Measurements from ENCODE around the gene DEFB131B.
"Not testable (repeated sequence)": the region's sequence is repeated elsewhere in the genome, so short reads cannot be mapped to it uniquely, and the experiment has no call there.

DEFB131B gene, protein sequence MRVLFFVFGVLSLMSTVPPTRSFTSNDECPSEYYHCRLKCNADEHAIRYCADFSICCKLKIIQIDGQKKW

DNA sequence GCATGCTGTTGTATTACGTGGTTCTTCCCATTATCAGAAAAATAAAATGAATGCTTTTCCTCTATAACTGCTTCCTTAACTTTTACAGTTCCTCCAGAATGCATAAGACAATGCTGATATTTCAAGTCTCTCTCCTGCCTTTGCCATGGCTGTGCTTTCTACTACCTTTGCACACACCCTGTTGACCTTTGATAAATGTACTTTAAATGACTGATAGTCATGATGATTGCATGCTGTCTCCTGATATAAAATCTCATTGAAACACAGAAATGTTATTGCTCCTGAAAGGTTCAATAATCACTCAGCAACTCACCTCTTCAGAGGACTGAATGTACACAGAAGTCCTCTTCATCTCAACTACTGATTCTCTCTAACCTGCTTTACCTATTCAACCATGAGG, at the start of gene DEFB131B:
TSS of gene DEFB131B (plus strand) at position 395 of the 400 bp plus-strand sequence. CDS start at position 395, 0 bp downstream.
- not testable (repeated sequence) for DNase-seq (ENCODE audit: low read depth)

DNA sequence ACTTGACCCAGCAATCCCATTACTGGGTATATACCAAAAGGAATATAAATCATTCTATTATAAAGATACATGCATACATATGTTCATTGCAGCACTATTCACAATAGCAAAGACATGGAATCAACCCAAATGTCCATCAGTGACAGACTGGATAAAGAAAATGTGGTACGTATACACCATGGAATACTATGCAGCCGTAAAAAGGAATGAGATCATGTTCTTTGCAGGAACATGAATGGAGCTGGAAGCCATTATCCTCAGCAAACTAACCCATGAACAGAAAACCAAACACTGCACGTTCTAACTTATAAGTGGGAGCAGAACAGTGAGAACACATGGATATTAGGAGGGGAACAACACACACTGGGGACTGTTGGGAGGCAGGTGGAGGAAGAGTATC, 49.0 kb upstream of the DEFB131B start:
- DNase-seq (ENCODE audit: low read depth): not testable (repeated sequence)

DNA sequence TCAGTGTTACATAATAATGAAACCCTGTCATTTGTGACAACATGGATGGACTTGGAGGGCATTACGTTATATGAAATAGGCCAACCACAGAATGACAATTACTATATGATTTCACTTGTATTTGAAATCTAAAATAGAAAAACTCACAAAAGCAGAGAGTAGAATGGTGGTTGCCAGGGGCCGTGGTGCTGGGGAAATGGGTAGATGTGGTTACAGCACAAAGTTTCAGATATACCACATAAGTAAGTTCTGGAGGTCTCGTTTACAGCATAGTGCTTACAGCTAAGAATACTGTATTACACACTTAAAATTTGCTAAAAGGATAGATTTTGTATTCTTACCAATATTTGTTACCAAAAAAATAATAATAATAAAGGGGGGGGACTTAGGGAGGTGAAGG, 48.6 kb upstream of the DEFB131B start:
- DNase-seq (ENCODE audit: low read depth): not testable (repeated sequence)

DNA sequence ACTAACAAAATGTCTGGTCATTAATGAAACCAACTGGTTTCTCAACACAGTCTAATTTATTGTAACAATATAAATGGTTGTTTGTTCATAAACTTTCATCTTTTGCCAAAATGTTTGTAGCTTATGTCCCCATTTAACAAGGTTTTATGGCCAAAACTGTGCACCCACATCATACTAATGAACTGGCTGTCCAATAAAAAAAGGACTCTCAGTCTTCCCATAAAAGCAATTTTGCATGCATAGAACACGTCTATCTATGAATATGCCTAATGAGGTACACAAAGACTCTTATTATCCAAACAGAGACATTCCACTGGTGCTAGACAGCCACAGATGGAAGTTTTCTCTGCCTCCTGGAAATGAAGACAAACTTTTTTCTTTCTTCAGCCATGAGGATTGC, 45.4 kb upstream of the DEFB131B start, which contains the start of gene DEFB108B:
TSS of gene DEFB108B (plus strand) at position 390 of the 400 bp plus-strand sequence. CDS start at position 390, 0 bp downstream.
- DNase-seq (ENCODE audit: low read depth): not testable (repeated sequence)

DNA sequence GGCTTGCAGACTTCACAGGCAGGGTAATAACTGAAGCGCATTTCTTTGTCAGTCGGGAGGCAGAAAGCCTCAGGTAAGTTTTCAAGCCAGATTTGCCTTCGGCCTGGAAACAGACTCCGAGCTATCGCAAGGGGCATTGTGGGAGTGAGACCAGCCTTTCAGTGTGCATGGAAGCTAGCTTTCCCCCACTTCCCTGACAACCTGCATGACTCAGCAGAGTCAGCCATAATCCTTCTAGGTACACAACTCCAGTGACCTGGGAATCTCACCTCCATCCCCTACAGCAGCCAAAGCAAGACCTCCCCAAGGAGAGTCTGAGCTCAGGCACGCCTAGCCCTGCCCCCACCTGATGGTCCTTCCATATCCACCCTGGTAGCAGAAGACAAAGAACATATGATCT, 35.5 kb upstream of the DEFB131B start:
- DNase-seq (ENCODE audit: low read depth): not testable (repeated sequence)

DNA sequence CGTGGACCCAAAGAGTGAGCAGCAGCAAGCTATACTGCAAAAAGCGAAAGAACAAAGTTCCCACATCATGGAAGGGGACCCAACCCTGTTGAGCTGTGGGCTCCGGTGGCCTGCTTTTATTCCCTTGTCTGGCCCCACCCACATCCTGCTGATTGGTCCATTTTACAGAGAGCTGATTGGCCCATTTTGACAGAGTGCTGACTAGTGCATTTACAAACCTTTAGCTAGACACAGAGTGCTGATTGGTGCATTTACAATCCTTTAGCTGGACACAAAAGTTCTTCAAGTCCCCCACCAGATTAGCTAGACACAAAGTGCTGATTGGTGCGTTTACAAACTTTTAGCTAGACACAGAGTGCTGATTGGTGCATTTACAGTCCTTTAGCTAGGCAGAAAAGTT, 34.9 kb upstream of the DEFB131B start:
- not testable (repeated sequence) for DNase-seq (ENCODE audit: low read depth)

DNA sequence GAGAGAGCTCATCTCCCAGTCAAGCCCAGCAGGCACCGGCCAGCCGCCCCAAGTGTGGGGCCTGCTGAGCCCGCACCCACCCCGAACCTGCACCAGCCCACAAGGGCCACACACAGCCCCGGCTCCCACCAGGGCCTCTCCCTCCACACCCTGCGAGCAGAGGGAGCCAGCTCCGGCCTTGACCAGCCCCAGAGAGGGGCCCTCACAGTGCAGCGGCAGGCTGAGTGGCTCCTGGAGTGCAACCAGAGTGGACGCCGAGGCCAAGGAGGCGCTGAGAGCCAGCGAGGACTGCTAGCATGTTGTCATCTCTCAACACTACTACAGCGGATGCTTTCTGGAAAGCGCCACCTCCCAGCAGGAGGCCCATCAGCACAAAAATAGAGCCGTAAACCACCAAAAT, 34.4 kb upstream of the DEFB131B start:
- no peak for DNase-seq (ENCODE audit: low read depth)

DNA sequence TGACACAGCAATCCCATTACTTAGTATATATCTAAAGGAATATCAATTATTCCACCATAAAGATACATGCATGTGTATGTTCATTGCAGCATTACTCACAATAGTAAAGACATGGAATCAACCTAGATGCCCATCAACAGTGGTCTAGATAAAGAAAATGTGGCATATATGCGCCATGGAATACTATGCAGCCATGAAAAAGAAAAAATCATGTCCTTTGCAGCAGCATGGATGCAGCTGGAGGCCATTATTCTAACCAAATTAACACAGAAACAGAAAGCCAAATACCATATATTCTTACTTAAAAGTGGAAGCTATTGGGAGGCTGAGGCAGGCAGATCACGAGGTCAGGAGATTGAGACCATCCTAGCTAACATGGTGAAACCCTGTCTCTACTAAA, 24.4 kb upstream of the DEFB131B start:
- DNase-seq (ENCODE audit: low read depth): not testable (repeated sequence)

DNA sequence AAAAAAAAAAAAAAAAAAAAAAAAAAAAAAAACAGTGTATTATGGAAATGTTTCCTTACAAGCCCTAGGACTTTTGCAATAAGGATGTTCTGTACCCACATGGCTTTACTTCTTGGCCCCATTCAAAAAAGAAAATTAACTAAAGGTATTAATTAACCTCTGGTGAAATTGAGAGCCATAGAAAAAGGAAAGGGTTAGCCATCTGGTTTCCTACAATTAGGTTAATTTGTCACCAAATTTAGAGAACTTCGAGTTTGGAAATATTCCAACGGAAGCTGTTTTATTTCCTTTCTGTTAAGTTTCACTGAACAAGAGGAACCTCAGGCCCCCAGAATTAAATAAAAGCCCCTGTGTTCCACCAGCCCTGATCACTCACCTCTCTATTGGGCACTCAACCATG, 22.4 kb upstream of the DEFB131B start:
- DNase-seq (ENCODE audit: low read depth): not testable (repeated sequence)

DNA sequence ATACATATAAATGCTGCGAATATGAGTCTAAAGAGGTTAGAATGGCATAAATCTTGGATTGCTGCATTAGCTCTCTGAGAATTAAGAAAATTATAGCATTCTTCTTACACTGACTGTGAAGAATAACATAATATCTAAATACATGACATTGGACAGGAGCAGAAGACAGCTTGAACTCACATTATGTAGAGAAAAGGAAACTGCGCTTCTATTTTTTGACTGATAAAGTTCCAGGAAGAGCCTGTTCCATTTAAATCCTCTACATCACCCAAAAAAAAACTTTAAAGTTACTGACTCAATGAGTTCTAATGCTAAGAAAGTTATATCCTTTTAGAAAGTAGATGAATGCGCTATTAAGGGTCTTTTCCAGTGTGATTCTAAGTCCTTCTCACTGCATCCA, 17.4 kb upstream of the DEFB131B start:
- not testable (repeated sequence) for DNase-seq (ENCODE audit: low read depth)

DNA sequence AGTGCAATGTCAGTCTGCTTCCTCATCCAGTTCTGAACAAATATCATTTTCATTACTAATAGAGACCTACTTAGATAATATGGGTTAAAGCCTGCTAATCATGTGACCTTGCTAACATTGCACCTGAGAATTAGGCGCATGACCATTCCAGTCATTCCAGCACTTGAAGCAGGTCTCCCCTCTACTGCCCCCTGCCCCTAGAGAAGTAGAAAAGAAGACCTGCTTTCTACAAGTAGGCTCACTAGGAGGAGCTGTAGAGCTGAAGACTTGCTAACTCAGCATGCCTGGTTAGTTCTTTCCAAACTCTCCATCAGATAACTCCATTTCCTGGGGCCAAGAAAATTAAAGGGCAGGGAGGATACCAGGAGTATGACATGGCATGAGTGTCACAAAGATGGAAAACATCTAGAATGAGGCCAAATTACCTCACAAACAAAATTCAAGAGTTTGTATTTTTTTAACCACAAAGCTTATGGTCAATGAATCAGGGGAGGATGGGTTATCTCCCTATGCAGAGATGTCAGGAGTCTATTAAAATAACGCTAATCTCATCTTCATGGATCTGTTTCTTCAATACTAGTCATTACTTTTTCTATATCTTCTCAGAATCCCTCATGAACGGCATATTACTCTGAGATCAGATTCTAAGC, 14.2 kb upstream of the DEFB131B start:
- DNase-seq (ENCODE audit: low read depth): not testable (repeated sequence)

DNA sequence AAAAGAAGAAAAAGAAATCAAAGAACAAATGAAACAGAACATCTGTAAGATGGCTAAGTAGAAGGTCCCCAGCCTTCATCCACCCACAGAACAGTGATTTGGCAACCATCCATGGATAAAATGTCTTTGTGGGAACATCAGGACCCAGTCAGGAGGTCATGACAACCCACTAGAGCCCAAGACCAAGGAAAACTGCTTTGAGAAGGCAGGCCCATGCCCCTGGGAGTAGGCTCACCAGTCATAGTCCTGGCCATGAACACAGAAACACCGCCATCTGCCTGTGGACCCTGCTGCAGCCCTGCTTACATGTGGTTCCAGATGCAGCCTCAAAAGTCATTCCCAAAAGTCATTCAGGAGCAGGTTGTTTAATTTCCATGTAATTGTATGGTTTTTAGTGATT, 11.0 kb upstream of the DEFB131B start:
- not testable (repeated sequence) for DNase-seq (ENCODE audit: low read depth)

DNA sequence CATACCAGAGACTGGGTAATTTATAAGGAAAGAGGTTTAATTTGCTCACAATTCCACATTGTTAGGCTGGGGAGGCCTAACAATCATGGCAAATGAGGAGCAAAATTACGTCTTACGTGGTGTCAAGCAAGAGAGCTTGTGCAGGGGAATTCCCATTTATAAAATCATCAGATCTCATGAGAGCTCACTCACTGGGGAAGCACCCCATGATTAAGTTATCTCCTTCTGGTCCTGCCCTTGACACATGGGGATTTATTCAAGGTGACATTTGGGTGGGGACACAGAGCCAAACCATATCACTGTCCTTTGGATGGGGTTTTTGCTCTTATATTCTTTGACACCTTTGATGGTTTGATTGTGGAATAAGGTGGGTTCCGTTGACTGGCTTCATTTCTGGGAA, 8.3 kb upstream of the DEFB131B start:
- DNase-seq (ENCODE audit: low read depth): not testable (repeated sequence)

DNA sequence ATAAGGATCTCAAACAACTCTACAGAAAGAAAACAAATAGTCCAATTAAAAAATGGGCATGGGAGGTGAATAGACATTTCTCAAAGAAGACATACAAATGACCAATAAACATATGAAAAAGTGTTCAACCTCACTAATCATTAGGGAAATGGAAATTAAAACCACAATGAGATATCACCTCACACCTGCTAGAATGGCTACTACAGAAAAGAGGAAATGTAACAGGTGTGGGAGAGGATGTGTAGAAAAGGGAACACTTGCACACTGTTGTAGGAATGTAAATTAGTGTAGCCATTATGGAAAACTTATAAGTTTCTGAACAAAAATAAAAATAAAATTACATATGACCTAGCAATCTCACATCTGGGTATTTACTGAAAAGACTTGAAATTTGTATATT, 7.6 kb upstream of the DEFB131B start:
- not testable (repeated sequence) for DNase-seq (ENCODE audit: low read depth)

DNA sequence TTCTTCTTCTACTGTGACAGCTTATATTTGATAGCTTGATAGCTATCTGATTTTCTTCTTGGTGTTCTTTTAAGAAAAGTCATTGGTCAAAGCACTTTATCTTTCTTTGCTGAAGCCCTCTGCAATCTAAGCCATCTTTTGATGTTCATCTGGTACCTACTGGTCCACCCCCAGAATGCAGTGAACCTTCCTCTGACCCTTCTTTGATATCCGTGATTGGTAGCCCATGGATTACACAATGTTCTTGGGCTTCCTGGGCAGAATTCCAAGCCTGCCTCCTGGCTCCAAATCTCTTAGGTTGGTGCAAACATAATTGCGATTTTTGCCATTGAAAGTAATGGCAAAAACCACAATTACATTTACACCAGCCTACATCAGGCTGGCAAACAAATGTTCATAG, 2.0 kb upstream of the DEFB131B start:
- not testable (repeated sequence) for DNase-seq (ENCODE audit: low read depth)

DNA sequence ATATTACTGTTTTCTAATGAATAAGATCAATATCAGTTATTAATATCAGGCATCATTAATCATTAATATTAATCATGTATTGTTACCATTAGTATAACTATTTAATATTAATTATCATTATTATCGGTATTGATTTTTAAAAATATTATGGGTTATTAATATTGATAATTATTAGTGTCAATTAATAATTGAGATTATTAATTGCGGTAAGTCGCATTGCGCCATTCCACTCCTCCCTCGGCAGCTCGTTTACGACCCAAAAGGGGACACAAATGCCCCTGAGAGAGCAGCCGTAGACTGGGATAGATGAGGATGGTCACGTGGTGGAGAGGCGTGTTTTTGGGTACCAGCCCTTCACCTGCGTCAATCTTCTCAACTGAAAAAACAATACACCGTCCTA, 7.6 kb downstream of the DEFB131B start:
- not testable (repeated sequence) for DNase-seq (ENCODE audit: low read depth)

DNA sequence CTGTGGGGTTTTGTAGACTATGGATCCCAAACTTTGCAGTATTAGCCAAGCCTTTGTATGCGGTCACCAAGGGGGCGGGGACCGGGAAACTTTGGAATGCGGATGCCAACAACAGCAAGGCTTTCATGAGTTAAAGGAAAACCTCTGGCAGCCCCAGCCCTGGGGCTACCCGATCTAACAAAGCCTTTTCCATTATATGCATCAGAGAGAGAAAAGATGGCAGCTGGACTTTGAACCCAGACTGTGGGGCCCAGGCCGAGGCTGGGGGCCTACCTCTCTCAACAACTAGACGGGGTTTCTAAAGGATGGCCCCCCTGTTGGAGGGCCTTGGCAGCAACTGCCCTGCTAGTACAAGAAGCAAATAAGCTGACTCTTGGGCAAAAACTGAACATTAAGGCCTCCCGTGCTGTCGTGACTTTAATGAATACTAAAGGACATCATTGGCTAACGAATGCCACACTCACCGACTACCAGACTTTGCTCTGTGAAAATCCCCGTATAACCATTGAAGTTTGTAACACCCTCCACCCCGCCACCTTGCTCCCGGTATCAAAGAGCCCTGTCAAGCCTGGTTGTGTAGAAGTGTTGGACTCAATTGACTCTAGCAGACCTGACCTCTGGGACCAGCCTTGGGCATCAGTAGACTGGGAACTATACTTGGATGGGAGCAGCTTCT, 10.2 kb downstream of the DEFB131B start:
- DNase-seq (ENCODE audit: low read depth): not testable (repeated sequence)

DNA sequence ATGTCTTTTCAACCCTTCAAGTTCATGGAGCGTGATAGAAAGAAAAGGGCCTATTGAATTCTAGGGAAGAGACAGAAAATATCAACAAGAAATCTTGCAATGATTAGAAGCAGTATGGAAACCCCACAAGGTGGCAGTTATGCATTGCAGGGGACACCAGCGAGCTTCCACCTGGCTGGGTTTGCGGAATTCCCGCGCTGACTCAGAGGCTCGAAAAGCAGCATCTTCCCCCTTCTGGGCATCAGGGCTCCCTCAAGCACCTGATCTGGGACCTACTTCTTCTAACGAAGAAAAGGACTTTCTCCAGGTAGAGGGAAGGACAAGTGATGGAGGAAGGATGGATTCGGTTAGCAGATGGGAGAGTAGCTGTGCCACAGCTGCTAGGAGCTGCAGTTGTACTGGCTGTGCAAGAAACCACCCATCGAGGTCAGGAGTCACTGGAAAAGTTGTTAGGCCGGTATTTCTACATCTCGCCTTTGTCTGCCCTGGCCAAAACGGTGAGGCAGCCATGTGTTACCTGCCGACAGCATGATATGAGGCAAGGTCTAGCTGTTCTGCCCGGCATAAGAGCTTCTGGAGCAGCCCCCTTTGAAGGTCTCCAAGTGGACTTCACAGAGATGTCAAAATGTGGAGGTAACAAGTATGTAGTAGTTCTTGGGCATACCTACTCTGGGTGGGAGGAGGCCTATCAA, 11.1 kb downstream of the DEFB131B start:
- not testable (repeated sequence) for DNase-seq (ENCODE audit: low read depth)

DNA sequence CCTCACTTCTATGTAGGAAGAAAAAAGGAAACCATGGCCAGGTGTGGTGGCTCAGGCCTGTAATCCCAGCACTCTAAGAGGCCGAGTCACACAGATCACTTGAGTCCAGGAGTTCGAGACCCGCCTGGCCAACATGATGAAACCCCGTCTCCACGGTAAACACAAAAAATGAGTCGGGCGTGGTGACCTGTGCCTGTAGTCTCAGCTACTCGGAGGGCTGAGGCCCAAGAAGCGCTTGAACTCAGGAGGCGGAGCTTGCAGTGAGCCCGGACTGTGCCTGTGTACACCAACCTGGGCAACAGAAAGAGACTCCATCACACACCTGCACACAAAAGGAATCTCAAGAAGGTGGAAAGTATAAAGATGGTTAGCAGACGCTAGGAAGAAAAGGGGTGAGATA, 17.7 kb downstream of the DEFB131B start:
- DNase-seq (ENCODE audit: low read depth): no peak

DNA sequence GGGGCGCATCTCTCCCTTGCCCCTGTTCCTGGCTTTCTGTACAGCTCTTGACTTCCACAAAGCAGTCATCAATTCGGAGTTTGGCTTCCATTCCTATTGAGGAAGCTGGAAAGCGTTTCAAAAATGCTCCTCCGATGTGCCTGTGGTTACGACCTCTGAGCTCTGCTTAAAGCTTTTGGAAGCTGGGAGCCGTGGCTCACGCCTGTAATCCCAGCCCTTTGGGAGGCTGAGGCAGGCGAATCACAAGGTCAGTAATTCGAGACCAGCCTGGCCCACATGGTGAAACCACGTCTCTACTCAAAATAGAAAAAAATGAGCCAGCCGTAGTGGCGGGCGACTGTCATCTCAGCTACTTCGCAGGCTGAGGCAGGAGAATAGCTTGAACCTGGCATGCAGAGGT, 22.9 kb downstream of the DEFB131B start:
- not testable (repeated sequence) for DNase-seq (ENCODE audit: low read depth)

DNA sequence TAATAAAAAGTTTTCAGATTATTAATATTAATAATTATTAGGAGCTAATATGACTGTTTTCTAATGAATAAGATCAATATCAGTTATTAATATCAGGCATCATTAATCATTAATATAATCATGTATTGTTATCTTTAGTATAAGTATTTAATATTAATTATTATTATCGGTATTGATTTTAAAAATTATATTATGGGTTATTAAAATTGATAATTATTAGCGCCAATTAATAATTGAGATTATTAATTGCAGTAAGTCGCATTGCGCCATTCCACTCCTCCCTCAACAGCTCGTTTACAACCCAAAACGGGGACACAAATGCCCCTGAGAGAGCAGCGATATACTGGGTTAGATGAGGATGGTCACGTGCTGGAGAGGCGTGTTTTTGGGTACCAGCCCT, 30.0 kb downstream of the DEFB131B start:
- DNase-seq (ENCODE audit: low read depth): no peak

DNA sequence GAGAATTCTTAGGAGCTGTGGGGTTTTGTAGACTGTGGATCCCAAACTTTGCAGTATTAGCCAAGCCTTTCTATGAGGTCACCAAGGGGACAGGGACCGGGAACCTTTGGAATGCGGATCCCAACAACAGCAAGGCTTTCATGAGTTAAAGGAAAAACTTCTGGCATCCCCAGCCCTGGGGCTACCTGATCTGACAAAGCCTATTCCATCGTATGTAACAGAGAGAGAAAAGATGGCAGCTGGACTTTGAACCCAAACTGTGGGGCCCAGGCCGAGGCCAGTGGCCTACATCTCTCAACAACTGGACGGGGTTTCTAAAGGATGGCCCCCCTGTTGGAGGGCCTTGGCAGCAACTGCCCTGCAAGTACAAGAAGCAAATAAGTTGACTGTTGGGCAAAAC, 32.5 kb downstream of the DEFB131B start:
- DNase-seq (ENCODE audit: low read depth): not testable (repeated sequence)

Measured in activated T-cell treated with anti-CD3 and anti-CD28 coated beads for 48 hours (primary cell).